Dermis blood vessel endothelial cell (primary cell): ENCODE results near the gene MTMR3. TPM values are rescaled to one million over a fixed set of nuclear protein-coding genes. Genes with fewer than 3 reads are reported as not detected.
"Not testable (repeated sequence)": the region's sequence is repeated elsewhere in the genome, so short reads cannot be mapped to it uniquely, and the experiment has no call there.

ENCODE experiments used
- DNase-seq: peaks from one replicate; pipeline ENCODE4 v3.0.0; 2010
- total RNA-seq: library from RNA; depleted of rRNA; stranded (reverse); fragments of >200 nt; gene quantifications from 2 replicates; pipeline ENCODE4 v1.2.3, GENCODE V29; 2014

MTMR3 gene
- 41.4 and 42.7 TPM in 2 replicates for total RNA-seq

DNA sequence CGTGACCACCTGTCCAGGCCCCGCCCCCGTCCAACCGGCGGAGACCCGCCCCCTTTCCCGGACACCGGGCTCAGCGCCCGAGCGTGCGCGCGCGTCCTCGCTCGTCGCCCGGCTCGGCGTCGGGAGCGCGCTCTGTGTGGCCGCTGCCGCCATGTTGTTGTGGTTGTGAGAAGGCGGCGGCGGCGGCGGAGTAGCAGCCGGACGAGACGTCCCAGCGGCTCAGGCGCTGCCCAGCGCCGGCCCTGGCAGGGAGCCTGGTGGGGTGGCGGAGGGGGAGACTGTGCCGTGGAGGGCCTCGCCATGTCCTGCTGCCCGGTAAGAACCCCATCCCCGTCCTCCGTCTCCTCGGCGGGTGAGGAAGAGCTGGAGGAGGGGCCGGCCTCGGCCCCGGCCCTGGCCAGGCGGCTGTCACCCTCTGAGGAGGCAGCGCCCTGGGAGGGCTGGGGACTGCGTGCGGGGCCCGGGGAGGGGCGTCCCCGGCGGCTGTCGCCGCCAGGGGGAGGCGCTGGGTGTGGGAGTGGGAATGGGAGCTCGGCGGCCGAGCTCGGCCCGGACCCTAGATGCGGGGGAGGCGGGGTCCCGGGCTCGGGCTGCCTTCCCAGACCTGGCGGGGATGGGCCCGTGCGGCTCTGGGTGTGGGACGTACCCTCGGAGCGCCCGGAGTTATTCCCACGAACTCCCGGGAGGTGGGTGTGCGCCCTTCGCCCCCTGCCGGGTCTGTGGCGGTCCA is at the start of gene MTMR3:
Gene MTMR3 (plus strand): TSS at position 130 of the 730 bp plus-strand sequence. CDS start 87,886 bp downstream, outside the sequence.
- peak; percentile 93 for DNase-seq

DNA sequence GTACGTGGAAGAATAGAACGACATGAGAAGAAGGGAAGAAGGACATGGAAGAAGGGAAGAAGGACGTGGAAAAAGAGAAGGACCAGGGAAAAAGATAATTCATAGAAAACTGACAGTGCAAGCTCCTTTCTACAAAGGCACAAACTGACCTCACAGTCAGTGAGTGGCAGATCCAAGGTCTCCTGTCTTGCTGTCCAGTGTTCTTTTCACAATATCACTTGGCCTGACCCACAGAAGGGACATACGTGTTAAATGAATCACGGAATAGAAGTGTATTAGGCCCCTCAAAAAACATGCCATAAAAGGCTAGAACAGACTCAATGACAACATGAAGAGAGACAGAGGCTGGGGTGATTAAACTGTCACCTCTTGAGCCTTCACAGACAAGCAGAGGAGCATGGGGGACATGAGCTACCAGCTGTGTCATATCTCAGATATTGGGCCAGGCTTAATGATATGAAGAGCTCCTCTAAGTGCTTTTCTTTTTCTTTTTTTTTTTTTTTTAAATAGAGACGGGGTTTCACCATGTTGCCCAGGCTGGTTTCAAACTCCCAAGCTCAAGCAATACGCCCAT is 49.5 kb upstream of the MTMR3 start:
- no peak for DNase-seq

DNA sequence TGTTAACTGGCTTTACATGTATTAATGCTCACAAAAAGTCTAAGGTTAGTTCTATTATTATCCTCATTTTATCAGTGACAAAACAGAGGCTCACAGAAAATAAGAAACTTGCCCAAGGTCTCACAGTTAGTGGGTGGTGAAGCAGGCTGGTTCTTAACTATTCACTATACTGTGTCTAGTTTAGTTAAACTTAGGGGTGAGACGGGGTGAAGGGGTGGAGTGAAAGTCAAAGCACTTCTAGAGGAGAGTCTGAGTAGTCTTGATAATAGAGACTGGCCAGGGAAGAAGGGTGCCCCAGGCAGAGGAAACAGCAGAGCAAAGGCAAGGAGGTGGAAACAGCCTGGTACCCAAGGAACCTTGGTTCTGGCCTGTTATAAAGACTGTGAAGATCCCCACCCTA is 48.9 kb upstream of the MTMR3 start:
- no peak for DNase-seq

DNA sequence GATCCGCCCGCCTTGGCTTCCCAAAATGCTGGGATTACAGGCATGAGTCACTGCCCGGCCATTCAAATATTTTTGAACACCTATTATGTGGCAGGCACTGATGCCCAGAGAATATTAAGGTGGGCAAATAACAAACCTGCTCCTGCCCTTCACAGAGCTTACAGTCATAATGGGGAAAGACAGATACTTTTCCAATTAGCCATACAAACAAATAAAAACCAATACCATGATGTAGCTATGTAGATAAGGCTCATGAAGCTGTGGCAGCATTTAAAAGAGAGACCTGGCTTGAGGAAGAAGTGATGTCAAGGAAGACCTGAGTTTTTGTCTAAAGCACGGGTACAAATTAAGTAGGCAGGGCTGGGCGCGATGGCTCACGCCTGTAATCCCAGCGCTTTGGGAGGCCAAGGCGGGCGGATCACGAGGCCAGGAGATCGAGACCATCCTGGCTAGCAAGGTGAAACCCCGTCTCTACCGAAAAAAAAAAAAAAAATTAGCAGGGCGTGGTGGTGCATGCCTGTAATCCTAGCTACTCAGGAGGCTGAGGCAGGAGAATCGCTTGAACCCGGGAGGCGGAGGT is 46.1 kb upstream of the MTMR3 start:
- not testable (repeated sequence) for DNase-seq

DNA sequence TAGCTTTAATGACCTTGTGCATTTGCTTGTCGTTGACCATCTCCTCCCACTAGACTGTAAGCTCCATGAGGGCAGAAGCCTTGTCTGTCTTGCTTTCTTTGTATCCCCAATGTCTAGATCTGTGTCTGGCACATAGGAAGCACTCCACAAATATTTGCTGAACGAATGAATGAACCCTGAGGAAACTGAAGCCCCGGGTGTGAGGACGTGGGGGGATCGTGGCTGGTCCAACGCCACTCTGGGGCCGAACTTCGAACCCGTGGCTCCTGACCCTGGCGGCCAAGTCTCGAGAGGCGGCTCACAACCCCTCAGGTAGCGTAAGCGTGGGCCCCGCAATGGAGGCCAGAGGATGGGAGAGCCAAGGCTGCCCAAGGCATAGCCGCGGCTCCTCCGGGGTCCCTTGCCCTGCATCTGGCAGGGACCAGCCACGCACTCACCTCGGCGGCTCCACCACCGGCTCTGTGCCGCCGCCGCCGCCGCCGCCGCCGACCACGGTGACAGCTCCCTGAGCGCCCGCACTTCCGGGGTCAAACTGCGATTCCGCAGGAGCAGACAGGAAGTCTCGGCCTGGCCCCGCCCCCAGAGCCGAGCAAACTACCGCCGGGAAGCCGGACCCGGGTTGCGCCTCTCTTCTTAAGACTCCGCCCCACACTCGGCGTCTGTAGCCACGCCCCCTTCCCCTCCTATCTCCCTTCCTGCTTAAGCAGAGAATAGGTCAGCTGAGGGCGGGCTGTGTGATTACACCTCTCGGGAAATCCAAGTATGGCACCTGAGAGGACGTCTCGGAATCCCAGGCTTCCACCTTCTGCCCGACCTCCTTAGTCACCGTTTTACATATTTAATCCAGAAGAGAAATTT is 45.0 kb upstream of the MTMR3 start, which contains the start of gene ASCC2:
Gene ASCC2 (minus strand): TSS at position 534 of the 858 bp plus-strand sequence. CDS start 5,949 bp downstream, outside the sequence.
- peak; percentile 99 for DNase-seq

DNA sequence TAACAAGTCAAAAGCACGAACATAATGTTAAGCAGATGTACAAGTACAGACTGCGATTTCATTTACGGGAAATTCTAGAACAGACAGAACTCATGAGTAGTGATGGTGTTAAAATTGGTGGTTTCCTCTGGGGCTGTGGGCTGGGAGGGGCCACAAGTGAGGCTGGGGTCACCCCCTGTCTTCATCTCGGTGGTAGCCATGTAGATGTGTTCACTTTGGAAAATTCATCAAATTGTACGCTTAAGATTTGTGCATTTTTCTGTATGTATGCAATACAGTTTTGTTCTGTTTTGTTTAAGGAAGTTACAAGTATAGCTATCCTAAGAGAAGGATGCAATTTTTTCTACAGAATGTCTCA is 44.4 kb upstream of the MTMR3 start:
- no peak for DNase-seq

DNA sequence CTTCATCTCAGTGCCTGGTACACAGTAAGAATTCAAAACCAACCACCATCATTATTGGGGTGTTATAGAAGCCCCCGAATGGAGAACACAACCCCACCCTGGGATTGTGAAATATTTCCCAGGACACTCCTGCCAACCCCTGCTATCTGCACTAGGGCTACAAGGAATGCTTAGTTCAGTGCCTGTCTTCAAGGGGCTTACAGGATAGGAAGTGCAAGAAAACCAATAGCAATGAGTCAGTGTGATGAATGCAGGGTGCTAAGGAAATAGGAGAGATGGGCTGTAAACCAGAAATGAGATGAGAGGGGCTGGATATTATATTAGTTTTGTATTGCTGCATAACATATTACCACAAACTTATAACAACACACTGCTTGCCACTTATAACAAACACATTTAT is 43.9 kb upstream of the MTMR3 start:
- no peak for DNase-seq

DNA sequence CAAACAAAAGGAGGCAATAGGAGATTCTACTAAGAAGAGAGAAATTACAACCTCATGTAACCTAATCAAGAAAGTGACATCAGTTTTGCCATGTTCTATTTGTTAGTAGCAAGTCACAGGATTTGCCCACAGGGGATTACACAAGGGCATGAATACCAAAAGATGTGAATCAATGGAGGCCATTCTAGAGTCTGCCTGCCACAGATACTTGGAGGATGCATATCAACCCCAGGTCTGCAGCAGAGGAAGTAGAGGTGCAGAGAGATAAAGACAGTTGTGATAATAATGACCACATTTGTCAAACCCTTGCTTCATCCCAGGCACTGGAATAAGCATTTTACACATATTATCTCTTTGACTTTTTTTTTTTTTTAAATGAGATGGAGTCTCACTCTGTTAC is 42.5 kb upstream of the MTMR3 start:
- DNase-seq, result no peak

DNA sequence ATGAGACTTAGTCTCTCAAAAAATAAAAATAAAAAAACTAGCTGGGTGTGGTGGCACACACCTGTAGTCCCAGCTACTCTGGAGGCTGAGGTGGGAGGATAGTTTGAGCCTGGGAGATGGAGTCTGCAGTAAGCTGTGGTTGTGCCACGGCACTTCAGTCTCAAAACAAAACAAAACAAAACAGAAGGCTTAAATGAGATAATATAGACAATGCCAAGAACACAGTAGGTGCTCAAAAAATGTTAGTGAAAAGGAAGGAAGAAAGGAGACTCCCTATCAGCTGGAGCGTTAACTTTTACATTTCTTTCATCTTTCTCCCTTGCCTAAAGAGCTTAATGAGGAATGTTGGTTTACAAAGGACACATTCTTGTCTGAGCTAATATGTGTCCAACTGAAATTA is 40.8 kb upstream of the MTMR3 start:
- DNase-seq, result no peak

DNA sequence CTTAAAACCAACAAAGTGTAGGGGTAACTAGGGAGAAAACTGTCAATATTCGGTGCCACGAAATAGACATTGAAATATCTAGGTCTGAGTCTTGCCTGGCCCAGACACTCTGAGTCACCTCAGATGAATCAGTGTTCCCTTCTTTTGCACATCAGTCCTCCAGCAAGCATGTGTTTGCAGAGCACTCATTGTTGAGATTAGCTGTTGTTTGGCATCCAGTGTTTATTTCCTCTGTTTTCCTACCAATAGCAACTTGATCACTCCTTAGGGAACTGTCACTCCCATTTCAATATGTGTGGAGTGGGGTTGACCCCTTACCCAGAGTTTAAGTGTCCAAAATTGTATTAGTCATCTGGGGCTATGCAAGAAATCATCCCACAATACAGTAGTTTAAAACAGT is 40.2 kb upstream of the MTMR3 start:
- DNase-seq, result peak; percentile 82

DNA sequence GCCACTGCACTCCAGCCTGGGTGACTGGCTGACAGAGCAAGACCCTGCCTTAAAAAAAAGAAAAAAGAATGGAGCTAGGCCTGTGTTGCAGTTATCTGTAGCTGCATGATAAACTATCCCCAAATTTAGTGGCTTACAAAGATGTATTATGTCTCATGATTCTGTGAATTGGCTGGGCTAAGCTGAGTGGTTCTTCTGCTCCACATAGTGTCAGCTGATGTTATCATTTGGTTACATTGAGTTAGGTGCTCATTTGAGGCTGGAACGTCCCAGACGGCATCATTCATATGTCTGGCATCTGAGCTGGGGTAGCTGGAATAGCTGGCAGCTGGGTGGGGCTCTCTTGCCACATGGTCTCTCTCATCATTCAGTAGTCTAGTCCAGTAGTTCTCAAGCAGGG is 36.7 kb upstream of the MTMR3 start:
- no peak for DNase-seq

DNA sequence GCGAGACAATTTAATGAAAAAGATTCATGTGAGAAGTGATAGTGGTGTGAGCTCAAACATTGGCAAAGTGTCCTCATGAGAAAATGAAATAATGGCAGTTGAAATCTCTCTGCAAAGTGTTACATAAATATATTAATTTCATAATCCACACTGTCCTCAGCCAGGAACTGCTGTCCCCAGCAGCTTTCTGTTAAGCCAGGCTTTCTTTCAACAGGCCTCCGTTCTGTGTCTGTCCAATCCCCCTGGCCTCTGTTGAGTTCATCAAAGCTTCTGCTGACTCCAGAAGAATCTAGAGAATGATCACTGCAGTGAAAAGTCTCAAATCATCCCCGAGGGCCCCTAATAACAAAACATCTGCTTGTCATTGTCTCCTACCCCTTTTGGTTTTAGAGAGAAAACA is 34.9 kb upstream of the MTMR3 start:
- DNase-seq, result no peak

DNA sequence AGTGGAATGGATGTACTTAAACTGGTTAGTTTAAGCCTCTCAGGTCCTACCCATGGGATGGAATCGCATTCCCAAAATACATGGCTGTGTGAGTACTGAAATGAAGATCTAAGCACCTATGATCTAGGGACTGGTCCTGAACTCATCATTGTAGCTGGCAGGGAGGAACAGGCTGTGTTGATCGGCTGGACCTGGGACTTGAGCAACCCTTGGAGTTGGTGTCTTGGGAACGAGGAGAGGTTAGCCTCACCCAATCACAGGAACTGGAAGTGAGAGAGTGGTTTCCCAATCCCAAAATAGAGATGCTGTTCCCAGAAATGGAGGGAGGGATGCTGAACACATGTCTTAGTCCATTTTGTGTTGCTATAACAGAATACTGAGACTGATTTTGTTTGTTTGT is 28.5 kb upstream of the MTMR3 start:
- no peak for DNase-seq

DNA sequence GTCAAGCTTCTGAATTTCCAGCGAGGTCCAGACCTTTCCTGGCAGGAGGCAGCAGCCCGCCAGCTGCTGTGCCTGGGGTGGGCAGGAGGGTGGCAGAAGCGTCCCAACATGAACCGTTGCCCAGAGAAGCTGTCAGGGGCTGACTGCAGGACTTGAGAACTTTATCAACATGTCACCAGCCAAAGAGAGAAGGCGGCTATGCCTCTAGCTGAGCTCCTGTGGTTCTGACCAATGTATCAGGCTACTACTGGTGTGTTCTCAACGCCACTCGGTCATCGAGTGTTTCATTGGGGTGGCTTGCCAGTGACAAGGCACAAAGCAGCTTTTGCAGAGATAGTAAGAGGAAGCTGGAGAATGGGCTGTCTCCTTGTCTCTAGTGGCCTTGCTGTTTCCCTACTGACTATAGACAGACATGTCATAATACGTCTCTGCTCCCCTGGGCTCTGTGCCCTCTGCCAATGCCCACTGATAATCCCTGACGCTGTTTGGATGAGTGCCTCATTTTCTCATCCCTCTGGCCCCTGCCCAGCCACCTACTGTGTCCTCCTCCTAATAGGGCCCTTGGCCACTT is 27.3 kb upstream of the MTMR3 start:
- DNase-seq, result no peak

DNA sequence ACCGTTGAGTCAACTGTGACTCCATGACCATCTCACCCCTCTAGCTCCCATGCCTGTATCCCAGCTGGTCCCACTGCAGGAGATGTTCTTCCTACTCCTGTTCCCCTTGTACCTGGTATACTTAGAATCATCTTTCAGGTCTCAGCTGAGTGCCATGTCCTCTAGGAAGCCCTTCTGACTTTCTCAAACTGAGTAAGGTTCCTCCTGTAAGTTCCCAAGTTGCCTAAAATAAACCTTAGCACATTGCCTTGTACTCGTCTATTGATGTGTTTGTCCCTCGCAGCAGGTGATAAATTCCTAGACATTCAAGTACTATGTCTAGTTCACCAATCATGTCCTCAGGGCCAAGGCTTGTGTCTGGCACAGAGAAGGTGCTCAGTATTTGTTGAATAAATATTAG is 26.5 kb upstream of the MTMR3 start:
- DNase-seq, result no peak

DNA sequence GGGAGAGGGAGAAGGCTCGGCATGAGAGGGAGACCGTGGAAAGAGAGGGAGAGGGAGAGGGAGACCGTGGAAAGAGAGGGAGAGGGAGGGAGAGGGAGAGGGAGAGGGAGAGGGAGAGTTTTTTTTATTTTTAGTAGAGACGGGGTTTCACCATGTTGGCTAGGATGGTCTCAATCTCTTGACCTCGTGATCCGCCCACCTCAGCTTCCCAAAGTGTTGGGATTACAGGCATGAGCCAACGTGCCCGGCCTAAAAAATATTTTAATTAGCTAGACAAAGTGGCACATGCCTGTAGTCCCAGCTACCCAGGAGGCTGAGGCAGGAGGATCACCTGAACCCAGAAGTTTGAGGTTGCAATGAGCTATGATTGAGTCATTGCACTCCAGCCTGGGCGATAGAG is 23.9 kb upstream of the MTMR3 start:
- DNase-seq, result not testable (repeated sequence)

DNA sequence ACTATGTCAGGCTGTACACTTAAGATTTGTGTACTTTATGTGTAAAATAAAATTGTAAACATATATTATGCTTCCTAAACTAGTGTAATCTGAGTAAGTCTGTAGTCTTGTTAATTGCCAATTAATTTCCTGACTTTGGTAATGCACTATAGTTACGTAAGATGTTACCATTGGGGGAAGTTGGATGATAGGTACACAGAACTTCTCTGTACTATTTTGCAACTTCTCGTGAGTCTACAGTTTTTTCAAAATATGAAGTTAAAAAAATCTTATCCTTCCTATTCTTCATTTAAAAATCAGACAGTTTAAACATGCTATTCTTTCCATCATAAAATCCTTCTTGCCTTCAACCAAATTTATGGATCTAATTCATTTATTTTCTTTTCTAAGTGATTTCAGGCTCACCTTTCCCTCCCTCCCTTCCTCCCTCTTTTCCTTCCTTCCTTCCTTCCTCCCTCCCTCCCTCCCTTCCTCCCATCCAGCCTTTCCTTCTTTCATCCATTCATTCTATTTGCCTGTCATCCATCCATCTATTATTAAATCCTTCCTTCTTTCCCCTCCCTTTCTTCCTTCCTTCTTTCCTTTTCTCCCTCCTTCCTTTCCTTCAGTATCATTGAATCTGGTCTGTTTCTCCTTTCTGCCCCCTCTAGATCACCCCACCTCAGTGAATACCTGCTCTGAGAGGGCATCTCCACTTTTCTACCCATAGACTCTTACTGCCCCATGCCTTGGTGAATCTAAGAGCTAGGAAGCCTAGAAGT is 22.8 kb upstream of the MTMR3 start:
- no peak for DNase-seq

DNA sequence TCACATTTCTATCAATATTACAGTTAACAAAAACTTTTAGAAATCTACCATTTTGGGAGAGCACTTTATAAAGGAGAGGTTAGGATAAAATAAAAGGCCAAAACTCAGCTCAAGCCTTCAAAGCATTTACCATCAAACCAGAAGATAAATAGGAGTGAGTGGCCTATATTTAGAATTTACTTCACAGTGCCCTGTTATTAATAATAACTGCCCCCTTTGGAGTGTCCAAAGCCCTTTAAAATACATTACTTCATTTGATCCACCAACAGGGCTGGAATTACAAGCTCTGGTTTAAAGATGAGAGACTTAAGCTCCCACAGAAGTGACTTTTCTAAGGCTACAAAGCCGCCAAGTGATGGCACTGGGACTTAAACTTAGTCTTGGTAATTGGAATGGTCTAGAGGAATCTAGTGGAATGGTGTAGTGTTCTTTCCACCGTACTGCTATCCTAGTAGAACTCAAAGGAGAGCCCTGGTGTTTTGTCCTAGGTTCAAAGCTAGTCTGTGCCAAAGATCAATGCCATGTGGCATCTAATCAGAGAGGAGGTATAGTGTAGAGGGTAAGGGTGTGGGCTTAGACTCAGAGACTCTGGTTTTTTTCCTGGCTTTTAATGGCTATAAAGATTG is 21.2 kb upstream of the MTMR3 start:
- no peak for DNase-seq

DNA sequence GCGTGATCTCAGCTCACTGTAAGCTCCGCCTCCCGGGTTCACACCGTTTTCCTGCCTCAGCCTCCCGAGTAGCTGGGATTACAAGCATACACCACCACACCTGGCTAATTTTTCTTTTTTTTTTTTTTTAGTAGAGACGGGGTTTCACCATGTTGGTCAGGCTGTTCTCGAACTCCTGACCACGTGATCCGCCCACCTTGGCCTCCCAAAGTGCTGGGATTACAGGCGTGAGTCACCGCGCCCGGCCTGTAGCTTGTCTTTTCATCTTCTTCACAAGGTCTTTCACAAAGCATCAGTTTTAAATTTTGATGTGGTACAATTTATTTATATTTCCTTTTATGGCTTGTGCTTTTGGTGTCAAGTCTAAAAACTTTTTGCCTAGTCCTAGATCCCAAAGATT is 17.4 kb upstream of the MTMR3 start:
- not testable (repeated sequence) for DNase-seq

DNA sequence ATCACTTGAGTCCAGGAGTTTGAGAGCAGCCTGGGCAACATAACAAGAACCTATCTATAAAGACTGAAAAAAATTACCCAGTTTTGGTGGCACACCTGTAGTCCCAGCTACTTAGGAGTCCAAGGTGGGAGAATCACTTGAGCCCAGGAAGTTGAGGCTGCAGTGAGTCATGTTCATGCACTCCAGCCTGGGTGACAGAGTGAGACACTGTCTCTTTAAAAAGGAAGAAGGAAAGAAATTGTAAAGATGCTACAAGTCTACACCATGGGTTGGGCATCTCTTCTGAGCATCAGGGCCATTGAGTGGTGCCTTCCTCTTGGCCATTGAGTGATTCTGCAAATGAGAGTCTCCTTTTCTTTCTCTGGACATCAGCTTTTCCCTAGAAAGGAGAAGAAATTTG is 15.7 kb upstream of the MTMR3 start:
- no peak for DNase-seq

DNA sequence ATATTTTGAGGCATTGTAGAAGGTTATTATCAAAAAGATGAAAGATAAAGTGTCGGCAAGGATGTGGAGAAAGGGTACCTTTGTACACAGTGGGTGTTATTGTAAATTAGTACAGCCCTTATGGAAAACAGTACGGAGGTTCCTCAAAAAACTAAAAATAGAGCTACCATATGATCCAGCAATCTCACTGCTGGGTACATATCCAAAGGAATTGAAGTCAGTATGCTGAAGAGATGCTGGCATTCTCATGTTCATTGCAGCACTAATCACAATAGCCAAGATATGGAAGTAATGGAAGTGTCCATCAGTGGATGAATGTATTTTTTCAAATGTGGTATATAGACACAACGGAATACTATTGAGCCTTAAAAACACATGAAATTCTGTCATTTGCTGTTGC is 15.1 kb upstream of the MTMR3 start:
- DNase-seq, result no peak

DNA sequence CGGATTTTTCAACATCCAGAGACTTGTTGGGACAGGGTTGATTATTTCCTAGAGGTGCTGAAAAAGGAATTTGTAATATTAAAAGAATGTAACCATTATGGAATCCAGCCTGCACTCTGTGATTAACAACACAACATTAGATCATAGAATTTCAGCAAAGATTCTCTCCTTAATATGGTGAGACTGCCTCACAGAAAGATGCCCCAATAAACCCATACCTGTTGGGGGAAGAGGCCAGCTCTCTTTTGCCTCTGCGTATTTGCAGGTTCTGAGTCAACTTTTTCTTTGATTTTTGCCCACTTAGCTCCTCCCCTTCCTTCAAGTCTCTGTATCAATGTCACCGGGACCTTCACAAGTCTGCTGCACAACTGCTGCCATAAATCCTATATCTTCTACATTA is 12.4 kb upstream of the MTMR3 start:
- DNase-seq, result no peak
